Hepatocyte (in vitro differentiated cells): ENCODE results near the gene TMEM60. TPM values are rescaled to one million over a fixed set of nuclear protein-coding genes. Genes with fewer than 3 reads are reported as not detected.

ENCODE experiments used
- DNase-seq: peaks from one replicate; pipeline ENCODE4 v3.0.0-alpha.2; 2016; ENCODE audit warnings: low spot score
- H2AFZ ChIP-seq: fragments of 200-600 bp; sonication (generic); 2 replicates; pipeline ENCODE4 v1.6.0; 2016; ENCODE audit warnings: antibody characterized with exemption, mild to moderate bottlenecking
- H3K27ac ChIP-seq: fragments of 200-600 bp; sonication (generic); 2 replicates; pipeline ENCODE4 v1.5.1; 2016; ENCODE audit warnings: mild to moderate bottlenecking
- H3K27me3 ChIP-seq: fragments of 200-600 bp; sonication (generic); 2 replicates; pipeline ENCODE4 v1.6.1; 2016
- H3K36me3 ChIP-seq: fragments of 200-600 bp; sonication (generic); replicated peaks from 2 replicates; pipeline ENCODE4 v1.5.1; 2016; ENCODE audit warnings: low read depth; ENCODE audit not compliant: insufficient read depth
- H3K4me1 ChIP-seq: fragments of 200-600 bp; sonication (generic); 2 replicates; pipeline ENCODE4 v1.5.1; 2016; ENCODE audit warnings: mild to moderate bottlenecking, moderate library complexity; ENCODE audit not compliant: insufficient read depth
- H3K4me2 ChIP-seq: fragments of 200-600 bp; sonication (generic); 2 replicates; pipeline ENCODE4 v1.6.0; 2016
- H3K4me3 ChIP-seq: fragments of 200-600 bp; sonication (generic); 2 replicates; pipeline ENCODE4 v1.5.1; 2016; ENCODE audit warnings: mild to moderate bottlenecking
- H3K79me2 ChIP-seq: fragments of 200-600 bp; sonication (generic); 2 replicates; pipeline ENCODE4 v1.6.0; 2017; ENCODE audit warnings: mild to moderate bottlenecking
- H3K9me2 ChIP-seq: fragments of 200-600 bp; sonication (generic); replicated peaks from 2 replicates; pipeline ENCODE4 v1.6.0; 2017; ENCODE audit warnings: mild to moderate bottlenecking; ENCODE audit not compliant: insufficient read depth
- H3K9me3 ChIP-seq: fragments of 200-600 bp; sonication (generic); 2 replicates; pipeline ENCODE4 v1.5.1; 2016; ENCODE audit warnings: low read depth, mild to moderate bottlenecking
- H4K20me1 ChIP-seq: fragments of 200-600 bp; sonication (generic); 2 replicates; pipeline ENCODE4 v1.6.0; 2016; ENCODE audit warnings: mild to moderate bottlenecking; ENCODE audit not compliant: insufficient read depth, poor library complexity, severe bottlenecking
- CTCF ChIP-seq: fragments of 200-600 bp; sonication (generic); IDR thresholded peaks from 2 replicates; pipeline ENCODE4 v1.5.1; 2016; ENCODE audit warnings: antibody characterized with exemption, mild to moderate bottlenecking; ENCODE audit not compliant: poor library complexity
- EZH2 ChIP-seq: fragments of 200-600 bp; sonication (generic); IDR thresholded peaks from 2 replicates; pipeline ENCODE4 v1.6.1; 2016; ENCODE audit warnings: antibody characterized with exemption, mild to moderate bottlenecking, borderline replicate concordance
- EZH2phosphoT487 ChIP-seq: fragments of 200-600 bp; sonication (generic); IDR thresholded peaks from one replicate; pipeline ENCODE4 v1.6.1; 2018; ENCODE audit warnings: antibody characterized with exemption, mild to moderate bottlenecking, low read depth, moderate library complexity; ENCODE audit not compliant: unreplicated experiment, severe bottlenecking
- WGBS: methylation state at CpG from one replicate; pipeline ENCODE4 v1.1.6; 2016; ENCODE audit warnings: low lambda C conversion rate; ENCODE audit errors: missing lambda C conversion rate; 5-methylcytosine and 5-hydroxymethylcytosine counted together
- polyA plus RNA-seq: library from polyadenylated mRNA; unstranded; fragments of >200 nt; fragmentation: Nextera tagmentation; extraction: Ambion mirVana; gene quantifications from 2 replicates; pipeline ENCODE4 v1.2.1, GENCODE V29; 2016
- total RNA-seq: library from RNA; depleted of rRNA; stranded (reverse); fragments of >200 nt; gene quantifications from 2 replicates; pipeline ENCODE4 v1.2.3, GENCODE V29; 2014

The TMEM60 gene
- total and polyA plus RNA-seq, 2 experiments from 2014 or later: 24.2 to 29.9 TPM

GRCh38 chr7:77782383-77782782 is 15.9 kb downstream of the TMEM60 start:
- H2AFZ ChIP-seq: no peak overlapping the region
- H3K4me2 ChIP-seq: no peak overlapping the region
- H4K20me1 ChIP-seq: no peaks in the 10 kb centered on the region
- H3K4me3 ChIP-seq: no peak overlapping the region
- DNase-seq: no peak
- H3K9me2 ChIP-seq: no peaks in the 10 kb centered on the region
- no peak overlapping the region for H3K27ac ChIP-seq
- H3K79me2 ChIP-seq: no peaks in the 10 kb centered on the region
- WGBS: 95% methylated on average over 4 of the region's 4 CpGs
- peaks cover 3% of the 10 kb centered on the region for H3K36me3 ChIP-seq
- H3K9me3 ChIP-seq: no peaks in the 10 kb centered on the region
- H3K27me3 ChIP-seq: no peaks in the 10 kb centered on the region
- no peaks in the 10 kb centered on the region for H3K4me1 ChIP-seq
- TF ChIP-seq EZH2 (no peak), EZH2phosphoT487 (no peak), CTCF (no peak)

GRCh38 chr7:77778535-77778934 is 19.7 kb downstream of the TMEM60 start:
- Histone ChIP-seq H3K36me3 (peaks cover 3% of the 10 kb centered on the region), H3K9me3 (no peaks in the 10 kb centered on the region), H3K79me2 (peaks cover 3% of the 10 kb centered on the region), H4K20me1 (no peaks in the 10 kb centered on the region), H2AFZ (no peak overlapping the region), H3K4me2 (no peak overlapping the region), H3K27me3 (no peaks in the 10 kb centered on the region), H3K9me2 (no peaks in the 10 kb centered on the region), H3K27ac (no peak overlapping the region), H3K4me3 (no peak overlapping the region), H3K4me1 (no peaks in the 10 kb centered on the region)
- 98% methylated on average over 2 of the region's 2 CpGs for whole genome bisulfite sequencing
- DNase-seq: no peak
- TF ChIP-seq EZH2 (no peak), EZH2phosphoT487 (no peak), CTCF (no peak)

GRCh38 chr7:77771901-77772300 is 26.3 kb downstream of the TMEM60 start:
- Histone ChIP-seq H3K27ac (no peak overlapping the region), H3K79me2 (peaks cover 11% of the 10 kb centered on the region), H3K4me1 (no peaks in the 10 kb centered on the region), H4K20me1 (no peaks in the 10 kb centered on the region), H3K27me3 (no peaks in the 10 kb centered on the region), H3K36me3 (no peaks in the 10 kb centered on the region), H3K4me2 (no peak overlapping the region), H2AFZ (no peak overlapping the region), H3K9me3 (no peaks in the 10 kb centered on the region), H3K9me2 (no peaks in the 10 kb centered on the region), H3K4me3 (no peak overlapping the region)
- TF ChIP-seq EZH2 (no peak), CTCF (no peak), EZH2phosphoT487 (no peak)
- no peak for DNase-seq

GRCh38 chr7:77770316-77770715 is 27.9 kb downstream of the TMEM60 start:
- Histone ChIP-seq H3K9me3 (no peaks in the 10 kb centered on the region), H3K4me2 (no peak overlapping the region), H3K79me2 (peaks cover 10% of the 10 kb centered on the region), H3K4me3 (no peak overlapping the region), H4K20me1 (no peaks in the 10 kb centered on the region), H3K36me3 (no peaks in the 10 kb centered on the region), H3K27me3 (no peaks in the 10 kb centered on the region), H3K9me2 (no peaks in the 10 kb centered on the region), H2AFZ (no peak overlapping the region), H3K4me1 (peaks cover 7% of the 10 kb centered on the region), H3K27ac (no peak overlapping the region)
- no peak for DNase-seq
- TF ChIP-seq CTCF (no peak), EZH2phosphoT487 (no peak), EZH2 (no peak)
- 95% methylated on average over 8 of the region's 8 CpGs for WGBS
